ENCODE measurements around the gene NBEAL2.

NBEAL2 gene

DNA sequence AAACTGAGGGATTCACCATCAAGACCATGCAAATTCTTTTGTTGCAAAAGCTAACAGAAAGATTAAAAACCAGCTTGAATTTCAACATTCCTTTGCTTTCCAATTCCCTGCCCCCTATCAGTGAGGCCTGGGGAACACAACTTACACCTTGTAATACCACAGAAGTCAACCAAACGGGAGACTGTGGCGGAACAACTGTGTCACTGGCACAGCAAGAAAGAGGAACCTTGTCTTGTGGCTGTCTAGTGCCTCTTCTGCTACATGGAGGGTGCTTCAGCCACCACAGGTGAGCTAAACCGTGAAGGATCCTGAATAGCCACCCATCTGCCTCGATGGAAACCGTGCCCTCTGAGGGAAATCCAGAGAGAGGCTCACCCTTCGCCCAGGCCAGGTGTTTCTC lies 14.3 kb upstream of the NBEAL2 start:
- no peak for DNase-seq

- DNase-seq, result no peak
Measured at GRCh38 chr3:46966811-46967210, 12.7 kb upstream of the NBEAL2 start.

- DNase-seq, result no peak
Measured at GRCh38 chr3:46968783-46969428, 10.6 kb upstream of the NBEAL2 start.

DNA sequence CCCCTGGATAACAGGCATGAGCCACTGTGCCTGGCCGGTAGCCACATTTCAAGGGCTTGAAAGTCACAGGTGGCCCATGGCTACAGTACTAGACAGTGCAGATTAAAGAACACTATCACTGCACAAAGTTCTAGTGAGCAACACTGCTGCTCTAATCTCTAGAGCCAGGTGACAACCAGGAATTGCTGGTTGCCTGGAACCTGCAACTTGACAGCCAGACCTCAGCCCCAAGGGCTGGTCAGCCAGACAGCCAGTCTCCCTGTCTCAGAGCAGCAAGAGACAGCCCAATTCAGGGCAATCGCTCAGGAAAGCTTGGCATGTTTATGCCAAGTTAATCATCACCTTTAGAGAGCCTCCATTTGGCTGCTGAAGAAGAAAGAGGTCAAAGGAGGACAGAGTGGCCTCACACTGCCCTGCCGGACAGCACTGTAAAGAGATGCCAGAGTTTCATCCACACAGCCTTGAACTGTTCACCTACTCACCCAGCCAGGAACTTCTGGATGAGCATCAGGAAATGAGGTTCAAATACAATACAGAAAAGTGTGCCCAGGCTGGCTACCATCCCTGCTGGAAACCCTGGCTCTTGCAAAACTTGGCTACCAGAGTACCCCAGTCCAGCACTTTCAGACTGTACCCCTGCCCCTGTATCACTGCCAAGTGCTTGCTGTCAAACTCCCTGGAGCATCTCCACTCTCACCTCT lies 8.9 kb upstream of the NBEAL2 start:
- no peak for DNase-seq

- DNase-seq, result no peak
Measured at GRCh38 chr3:46971151-46971550, 8.3 kb upstream of the NBEAL2 start.

- DNase-seq, result no peak
Measured at GRCh38 chr3:46971742-46972141, 7.7 kb upstream of the NBEAL2 start.

GRCh38 chr3:46972396-46972795 lies 7.1 kb upstream of the NBEAL2 start:
- no peak for DNase-seq

DNA sequence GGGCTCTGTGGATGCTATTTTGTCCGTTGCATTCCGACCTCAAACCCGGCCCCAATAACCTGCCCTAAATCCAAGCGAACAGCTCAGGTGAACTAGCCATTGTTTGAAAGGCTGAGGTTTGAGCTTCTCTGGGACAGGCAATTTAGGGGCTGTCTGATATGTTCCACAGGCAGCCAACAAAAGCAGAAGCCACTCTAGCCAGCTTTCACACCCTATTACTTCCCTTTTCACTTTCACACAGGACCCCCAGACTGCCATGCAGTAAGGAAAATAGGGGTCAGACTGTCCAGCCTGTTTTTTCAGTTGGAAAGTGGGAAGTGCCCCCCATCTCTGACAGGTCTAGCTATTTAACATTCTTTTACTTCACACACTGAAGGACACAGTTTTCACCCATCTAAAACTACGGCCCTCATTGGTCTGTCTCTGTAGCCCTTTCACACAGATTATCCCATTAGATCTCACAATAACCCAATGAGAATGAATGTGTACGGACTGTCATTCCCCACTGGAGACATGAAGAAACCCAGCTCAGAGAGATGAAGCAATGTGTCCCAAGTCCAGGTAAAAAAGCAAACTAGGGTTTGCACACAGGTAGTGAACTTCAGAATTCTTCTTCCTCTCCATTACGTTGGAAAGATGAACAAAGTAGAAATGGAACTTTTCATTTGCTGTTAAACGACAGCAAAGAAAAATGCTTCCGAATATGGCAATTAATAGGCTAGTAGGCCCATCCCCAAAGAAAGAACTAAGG lies 4.9 kb upstream of the NBEAL2 start:
- no peak for DNase-seq

DNA sequence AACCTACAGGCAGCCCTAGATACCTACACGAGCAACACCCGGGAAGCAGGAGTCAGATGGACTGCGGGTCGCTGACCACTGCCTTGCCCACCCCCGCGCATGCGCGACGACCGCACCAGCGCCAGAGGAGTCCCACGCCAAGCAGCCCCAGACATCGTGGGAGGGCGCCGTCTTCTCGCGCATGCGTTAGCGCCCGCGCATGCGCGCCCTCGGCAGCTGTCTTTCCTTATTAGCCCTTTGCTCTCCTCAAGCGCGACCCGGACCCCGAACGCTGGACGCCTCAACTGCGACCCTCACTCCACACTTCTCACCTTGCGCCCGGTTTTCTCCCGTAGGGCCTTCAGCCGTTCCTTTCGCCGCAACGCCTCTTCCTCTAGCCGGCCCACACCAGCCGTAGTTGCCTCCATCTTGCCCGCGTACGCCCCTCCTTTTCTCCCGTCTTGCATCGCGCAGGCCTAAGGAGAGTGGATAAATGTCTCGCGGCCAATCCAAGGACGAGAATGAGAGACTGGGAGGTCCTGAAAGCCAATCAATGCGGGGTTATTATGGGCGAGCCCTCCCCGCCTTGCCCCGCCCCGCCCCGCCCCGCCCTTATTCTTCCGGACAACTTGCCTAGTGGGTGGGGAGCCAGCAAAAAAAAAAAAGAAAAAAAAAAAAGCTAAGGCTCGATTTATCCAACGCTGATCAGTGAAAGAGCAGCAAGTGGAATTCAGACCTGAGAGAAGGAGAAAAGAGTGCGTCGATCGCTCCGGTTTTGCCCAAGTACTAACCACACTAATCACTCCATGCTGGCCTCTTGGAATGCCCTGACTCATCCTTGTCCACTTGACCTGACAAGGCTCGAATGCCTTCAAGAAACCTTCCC lies 2.9 kb upstream of the NBEAL2 start, which contains the start of gene CCDC12:
CCDC12 (minus strand) TSS at position 420 of the 865 bp plus-strand sequence; CDS start at position 407, 13 bp downstream.
- DNase-seq, result peak; percentile 97

GRCh38 chr3:46977811-46978195 lies 1.7 kb upstream of the NBEAL2 start:
- DNase-seq, result no peak

DNA sequence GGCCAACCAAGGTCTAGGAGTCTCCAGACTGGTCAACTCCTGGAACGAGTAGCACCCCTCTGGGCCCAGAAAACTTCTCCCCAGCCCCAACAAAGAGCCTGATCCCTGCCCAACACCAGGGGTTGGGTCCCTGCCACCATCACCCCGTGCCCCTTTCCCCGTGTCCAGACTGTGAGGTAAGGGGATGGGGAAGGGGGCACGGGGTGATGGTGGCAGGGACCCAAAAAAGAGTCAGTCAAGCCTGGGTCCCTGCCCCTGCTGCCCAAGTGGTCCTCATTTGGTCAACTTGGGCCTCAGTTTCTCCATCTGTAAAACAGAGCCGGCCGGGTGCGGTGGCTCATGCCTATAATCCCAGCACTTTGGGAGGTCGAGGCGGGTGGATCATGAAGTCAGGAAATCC lies 1.1 kb upstream of the NBEAL2 start:
- no peak for DNase-seq

DNA sequence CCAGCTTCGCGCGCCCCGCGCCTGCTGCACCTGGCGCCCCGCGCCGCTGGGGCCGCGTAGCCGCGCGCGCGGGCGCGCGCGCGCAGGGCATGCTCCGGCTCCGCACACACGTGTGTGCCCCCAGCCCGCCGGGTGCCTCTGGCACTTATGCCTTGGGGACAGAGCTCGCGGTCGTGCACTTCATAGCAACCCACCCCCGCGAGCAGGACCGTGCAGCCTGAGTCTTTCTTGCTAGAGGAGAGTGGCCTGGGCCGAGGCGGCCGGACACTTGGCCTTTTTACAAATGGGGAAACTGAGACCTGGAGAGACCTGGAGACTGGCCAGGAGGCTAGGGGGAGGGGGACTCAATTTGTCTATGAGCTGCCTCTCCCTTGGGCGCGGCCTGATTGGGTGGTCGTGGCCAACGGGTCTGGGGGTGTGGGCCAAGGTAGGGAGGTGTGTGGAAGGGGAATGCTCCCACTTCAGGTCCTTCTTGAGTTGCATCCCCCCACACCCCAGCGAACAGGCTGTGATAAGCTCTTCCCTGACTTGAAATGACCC lies 562 bp downstream of the NBEAL2 start:
- DNase-seq, result no peak

DNA sequence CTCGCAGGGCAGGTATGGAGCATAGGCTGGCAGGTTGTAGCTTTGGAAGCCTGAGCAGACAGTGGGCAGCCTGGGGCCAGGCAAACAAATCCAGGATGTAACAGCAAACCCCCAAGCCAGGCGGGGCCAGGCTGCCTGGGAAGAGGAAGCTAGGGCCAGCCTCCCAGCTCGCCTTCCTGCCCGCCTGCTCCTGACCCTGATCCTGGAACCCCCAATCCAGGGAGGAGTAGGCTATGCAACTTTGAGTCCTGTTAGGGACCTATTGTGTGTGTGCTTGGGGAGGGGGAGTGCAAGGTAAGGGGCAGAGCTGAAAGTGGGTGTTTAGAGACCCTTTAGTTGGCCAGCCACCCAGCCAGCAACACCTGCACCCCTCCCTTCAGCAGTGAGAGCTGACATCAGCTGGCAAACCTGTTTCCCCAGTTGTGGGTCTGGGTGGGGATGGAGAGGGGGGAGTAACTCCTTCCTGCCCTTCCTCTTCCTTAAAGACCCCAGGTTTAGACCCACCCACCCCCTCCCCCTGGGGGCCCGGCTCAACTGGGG lies 2.5 kb downstream of the NBEAL2 start:
- DNase-seq, result no peak

DNA sequence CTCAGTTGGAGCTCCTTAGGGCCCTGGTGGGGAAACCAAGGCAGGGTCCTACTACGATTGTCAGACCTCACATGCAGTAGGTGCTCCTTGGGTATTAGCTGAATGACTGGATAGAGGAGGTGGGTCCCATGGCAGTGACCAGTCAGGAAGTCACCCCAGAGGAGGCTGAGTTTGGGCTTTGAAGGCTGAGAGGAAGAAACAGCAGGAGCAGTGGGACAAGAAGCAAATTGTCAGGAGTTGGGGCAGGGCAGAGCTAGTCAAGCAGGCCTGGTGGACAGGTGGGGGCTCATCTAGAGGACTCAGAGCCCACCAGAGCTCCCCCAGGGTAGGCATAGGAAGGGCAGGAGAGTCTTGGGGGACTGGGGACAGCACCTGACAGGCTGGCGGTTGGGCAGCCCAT lies 3.1 kb downstream of the NBEAL2 start:
- no peak for DNase-seq

DNA sequence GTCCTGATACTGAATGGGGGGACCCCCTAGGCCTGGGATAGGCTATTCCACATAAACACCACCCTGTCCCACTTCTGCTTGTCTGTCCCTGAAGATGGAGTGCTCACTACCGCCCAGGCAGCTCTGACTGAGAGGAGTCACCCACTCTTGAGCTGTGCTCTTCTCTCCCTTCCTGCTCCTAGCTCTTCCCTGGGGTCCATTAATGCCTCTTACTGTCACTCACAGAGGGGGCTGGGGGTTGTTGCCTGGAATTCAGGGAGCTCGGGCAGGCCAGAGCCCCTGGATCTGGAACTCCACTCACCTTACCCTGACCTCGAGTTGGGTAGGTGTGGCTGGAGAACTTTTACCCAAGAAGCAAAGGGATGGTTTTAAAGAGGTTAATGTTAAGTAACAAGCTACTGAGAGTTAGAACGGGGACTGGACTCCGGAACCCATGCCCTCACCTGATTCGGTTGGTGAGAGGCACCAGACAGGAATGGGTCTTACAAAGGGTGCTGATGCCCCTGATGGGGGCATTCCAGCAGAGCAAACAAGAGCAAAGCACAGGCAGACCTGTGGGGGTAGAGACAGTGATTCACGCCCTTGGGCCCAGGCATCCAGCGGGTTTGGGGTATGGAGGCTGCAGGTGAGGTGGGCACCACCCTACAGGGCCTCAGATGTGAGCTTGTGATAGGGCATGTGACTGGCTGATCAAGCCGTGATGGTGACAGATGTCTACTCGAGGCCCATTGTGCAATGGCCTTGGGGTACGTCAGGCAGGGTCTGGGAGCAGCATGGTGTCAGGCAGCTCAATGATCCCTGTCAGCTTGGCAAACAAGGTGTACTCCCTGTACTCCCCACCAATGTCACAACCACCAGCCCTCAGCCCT lies 5.4 kb downstream of the NBEAL2 start:
- no peak for DNase-seq

- no peak for DNase-seq
Measured at GRCh38 chr3:46985588-46985987, 6.1 kb downstream of the NBEAL2 start.

DNA sequence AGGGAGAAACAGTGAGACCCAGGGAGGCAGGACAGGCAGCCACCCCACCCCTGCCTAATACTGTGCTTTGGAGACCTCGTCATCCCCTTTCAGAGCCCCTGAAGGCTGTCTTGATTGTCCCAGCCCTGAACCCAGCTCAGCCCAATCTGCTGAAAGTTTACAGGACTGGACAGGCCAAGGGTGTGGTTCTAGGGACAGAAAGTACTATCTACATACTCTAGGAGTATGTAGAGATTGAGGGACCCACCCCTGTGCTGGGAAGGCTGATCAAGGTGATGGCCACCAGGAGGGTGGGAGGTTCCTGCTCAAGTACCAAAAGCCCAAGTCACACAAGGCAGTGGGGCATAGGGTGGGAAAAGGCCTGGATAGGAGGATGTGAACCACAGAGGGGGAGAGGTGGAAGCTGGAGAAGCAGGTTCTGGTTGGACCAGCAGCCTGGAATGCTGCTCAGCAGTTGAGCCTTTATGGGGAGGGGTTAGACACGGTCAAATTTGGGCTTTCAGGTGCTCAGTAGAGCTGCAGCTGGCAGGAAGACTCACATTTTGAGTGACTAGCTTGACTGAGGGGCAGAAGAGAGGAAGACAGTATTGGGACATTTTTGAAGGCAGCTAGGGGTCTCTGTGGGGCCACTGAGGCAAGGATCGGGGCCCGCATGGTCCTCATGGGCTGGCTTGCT lies 6.7 kb downstream of the NBEAL2 start:
- no peak for DNase-seq

DNA sequence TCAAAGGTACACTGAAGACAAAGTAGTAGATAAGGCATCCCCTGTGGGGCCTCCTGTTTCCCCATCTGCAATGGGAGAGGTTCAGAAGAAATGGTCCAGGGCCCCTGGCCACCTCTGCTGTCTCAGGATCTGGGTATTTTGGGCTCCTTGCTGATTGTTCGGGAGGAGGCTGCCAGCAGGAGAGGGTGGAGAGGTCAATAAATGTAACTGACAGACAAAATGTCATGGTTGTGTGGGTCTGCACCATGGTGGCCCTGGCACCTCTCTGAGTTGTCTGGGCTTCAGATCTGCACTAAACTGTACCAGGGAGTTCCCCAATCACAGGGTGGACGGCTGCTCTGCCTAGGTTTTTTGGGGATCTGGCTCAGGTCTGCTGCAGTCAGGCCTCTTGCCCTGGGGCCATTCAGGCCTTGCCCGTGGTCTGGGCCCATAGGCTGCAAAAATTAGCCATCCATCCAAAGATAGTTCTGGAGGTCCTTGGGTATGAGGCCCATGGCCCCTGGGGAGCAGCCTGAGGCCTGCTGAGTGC lies 7.4 kb downstream of the NBEAL2 start:
- no peak for DNase-seq

GRCh38 chr3:46987319-46987742 lies 7.9 kb downstream of the NBEAL2 start:
- DNase-seq, result no peak

- peak; percentile 94 for DNase-seq
Measured at GRCh38 chr3:46987743-46988401, 8.4 kb downstream of the NBEAL2 start.
